HG02678 (cell line): Measurements from ENCODE around the gene ZNF780B.

Experiments
- ATAC-seq: cut with Tn5 transposase; IDR thresholded peaks from one replicate; pipeline ENCODE4 v1.9.1; 2021; ENCODE audit warnings: mild to moderate bottlenecking, moderate library complexity; ENCODE audit not compliant: unreplicated experiment

Gene ZNF780B

GRCh38 chr19:39983695-39984300 is 72.2 kb downstream of the ZNF780B start:
- no peak for ATAC-seq

DNA sequence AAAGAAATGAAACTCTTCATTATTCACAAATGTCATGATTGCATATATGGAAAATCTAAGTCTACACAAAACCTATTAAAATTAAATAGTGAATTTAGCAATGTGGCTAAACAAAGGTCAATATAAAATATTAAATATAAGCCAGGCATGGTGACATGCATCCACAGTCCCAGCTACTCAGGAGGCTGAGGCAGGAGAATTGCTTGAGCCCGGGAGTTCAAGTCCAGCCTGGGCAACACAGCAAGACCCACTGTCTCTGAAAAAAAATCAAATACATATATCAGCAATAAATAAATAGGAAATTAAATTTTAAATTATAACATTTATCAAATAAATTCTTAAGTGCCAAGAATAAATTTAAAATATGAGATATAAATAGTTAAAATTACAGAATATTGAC is 73.1 kb downstream of the ZNF780B start:
- no peak for ATAC-seq
